Osteoblast (primary cell): ENCODE measurements around the gene PRKAG3. TPM values are rescaled to one million over a fixed set of nuclear protein-coding genes. Genes with fewer than 3 reads are reported as not detected.
A peak's percentile ranks its signal among the peaks of the same experiment; 100 is the strongest.

Experiments used
- DNase-seq: peaks from one replicate; pipeline ENCODE4 v3.0.0; 2011; ENCODE audit warnings: low spot score, mixed read lengths; ENCODE audit not compliant: insufficient read length; ENCODE audit errors: missing footprints
- H2AFZ ChIP-seq: 2 replicates; pipeline ENCODE4 v1.6.0; 2011; ENCODE audit warnings: mild to moderate bottlenecking, low read length
- H3K27ac ChIP-seq: 2 replicates; pipeline ENCODE4 v1.5.1; 2011; ENCODE audit warnings: mild to moderate bottlenecking, low read depth, low read length, moderate library complexity
- H3K27me3 ChIP-seq: 2 replicates; pipeline ENCODE4 v1.6.0; 2012; ENCODE audit warnings: mild to moderate bottlenecking, control low read depth, inconsistent platforms, low read length, moderate library complexity; ENCODE audit not compliant: insufficient read depth
- H3K36me3 ChIP-seq: 2 replicates; pipeline ENCODE4 v1.5.1; 2011; ENCODE audit warnings: mild to moderate bottlenecking, low read length, control low read depth, moderate library complexity; ENCODE audit not compliant: insufficient read depth
- H3K4me1 ChIP-seq: 2 replicates; pipeline ENCODE4 v1.5.1; 2011; ENCODE audit warnings: mild to moderate bottlenecking, low read length, control low read depth, moderate library complexity; ENCODE audit not compliant: insufficient read depth
- H3K4me2 ChIP-seq: 2 replicates; pipeline ENCODE4 v1.6.0; 2011; ENCODE audit warnings: mild to moderate bottlenecking, low read length; ENCODE audit not compliant: insufficient read depth
- H3K4me3 ChIP-seq: fragments of 200-600 bp; sonication (generic); 3 replicates; pipeline ENCODE4 v1.5.1; 2012; ENCODE audit warnings: mild to moderate bottlenecking, low read length, inconsistent platforms; ENCODE audit not compliant: insufficient read depth
- H3K79me2 ChIP-seq: 2 replicates; pipeline ENCODE4 v1.6.0; 2012; ENCODE audit warnings: mild to moderate bottlenecking, low read length, control low read depth, inconsistent platforms; ENCODE audit not compliant: insufficient read depth
- H3K9me3 ChIP-seq: 2 replicates; pipeline ENCODE4 v1.5.1; 2011; ENCODE audit warnings: low read depth, low read length, control low read depth
- H4K20me1 ChIP-seq: 2 replicates; pipeline ENCODE4 v1.6.0; 2012; ENCODE audit warnings: mild to moderate bottlenecking, low read length, control low read depth; ENCODE audit not compliant: insufficient read depth
- total RNA-seq: library from RNA; depleted of rRNA; stranded (reverse); fragments of >200 nt; gene quantifications from 2 replicates; pipeline ENCODE4 v1.2.3, GENCODE V29; 2012
- TF ChIP-seq, protein P1 (sequence below): IDR thresholded peaks from 2 replicates; pipeline ENCODE4 v1.5.1; 2011; ENCODE audit warnings: mild to moderate bottlenecking, low read depth, low read length, moderate library complexity; ENCODE audit errors: extremely low read depth

Gene PRKAG3
- total RNA-seq, 1 donor = under 0.01 TPM

DNA sequence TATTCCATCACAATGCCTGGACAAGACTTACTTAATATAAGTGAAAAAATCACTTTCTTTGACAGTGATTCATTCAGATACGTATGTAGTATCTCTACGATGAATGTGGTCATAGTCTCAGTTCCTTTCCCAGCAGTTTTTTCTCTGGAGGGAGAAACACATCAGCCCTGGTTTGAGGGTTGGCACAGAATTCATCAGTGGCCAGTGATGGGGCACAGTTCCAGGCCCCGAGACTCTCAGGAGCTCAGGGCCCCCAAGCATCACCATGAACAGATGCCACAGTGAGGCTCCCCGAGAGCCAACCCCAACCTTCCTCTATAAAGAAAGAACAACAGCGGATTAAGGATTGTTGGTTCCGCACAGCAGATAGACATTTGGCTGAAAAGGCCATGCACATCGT, 12.5 kb downstream of the PRKAG3 start:
- Histone ChIP-seq H3K9me3 (no peaks in the 10 kb centered on the region), H3K79me2 (no peaks in the 10 kb centered on the region), H2AFZ (no peak overlapping the region), H3K27me3 (peaks cover 8% of the 10 kb centered on the region), H3K4me1 (no peaks in the 10 kb centered on the region), H3K4me2 (no peak overlapping the region), H3K27ac (no peak overlapping the region), H3K4me3 (no peak overlapping the region), H4K20me1 (no peaks in the 10 kb centered on the region), H3K36me3 (no peaks in the 10 kb centered on the region)
- TF ChIP-seq, protein P1, sequence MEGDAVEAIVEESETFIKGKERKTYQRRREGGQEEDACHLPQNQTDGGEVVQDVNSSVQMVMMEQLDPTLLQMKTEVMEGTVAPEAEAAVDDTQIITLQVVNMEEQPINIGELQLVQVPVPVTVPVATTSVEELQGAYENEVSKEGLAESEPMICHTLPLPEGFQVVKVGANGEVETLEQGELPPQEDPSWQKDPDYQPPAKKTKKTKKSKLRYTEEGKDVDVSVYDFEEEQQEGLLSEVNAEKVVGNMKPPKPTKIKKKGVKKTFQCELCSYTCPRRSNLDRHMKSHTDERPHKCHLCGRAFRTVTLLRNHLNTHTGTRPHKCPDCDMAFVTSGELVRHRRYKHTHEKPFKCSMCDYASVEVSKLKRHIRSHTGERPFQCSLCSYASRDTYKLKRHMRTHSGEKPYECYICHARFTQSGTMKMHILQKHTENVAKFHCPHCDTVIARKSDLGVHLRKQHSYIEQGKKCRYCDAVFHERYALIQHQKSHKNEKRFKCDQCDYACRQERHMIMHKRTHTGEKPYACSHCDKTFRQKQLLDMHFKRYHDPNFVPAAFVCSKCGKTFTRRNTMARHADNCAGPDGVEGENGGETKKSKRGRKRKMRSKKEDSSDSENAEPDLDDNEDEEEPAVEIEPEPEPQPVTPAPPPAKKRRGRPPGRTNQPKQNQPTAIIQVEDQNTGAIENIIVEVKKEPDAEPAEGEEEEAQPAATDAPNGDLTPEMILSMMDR = no peak
- DNase-seq = peak; percentile 77

DNA sequence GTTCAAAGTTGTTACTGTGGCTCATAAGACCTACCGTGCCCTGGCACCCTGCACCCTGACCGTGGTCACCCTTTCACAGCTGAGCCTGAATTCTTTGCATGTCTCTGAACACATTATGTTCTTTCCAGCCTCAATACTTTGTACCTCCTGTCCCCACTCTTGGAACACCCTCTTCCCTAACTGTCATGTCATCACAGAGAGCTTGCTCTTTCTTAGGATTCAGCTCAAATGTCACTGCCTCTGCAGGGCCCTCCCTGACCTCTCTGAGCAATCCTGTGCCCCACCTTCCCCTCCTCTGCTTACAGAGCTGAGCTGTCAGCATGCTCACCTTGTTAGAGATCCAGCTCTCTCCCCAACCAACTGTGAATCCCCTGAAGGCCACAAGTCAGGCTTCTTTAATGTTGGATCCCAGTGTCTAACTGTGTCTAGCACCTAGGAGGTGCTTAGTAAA, 15.0 kb downstream of the PRKAG3 start:
- H3K79me2 ChIP-seq = no peaks in the 10 kb centered on the region
- no peak overlapping the region for H3K27ac ChIP-seq
- no peaks in the 10 kb centered on the region for H3K9me3 ChIP-seq
- no peak overlapping the region for H3K4me3 ChIP-seq
- H2AFZ ChIP-seq = no peak overlapping the region
- DNase-seq = peak; percentile 71
- TF ChIP-seq, protein P1 = no peak
- no peaks in the 10 kb centered on the region for H3K36me3 ChIP-seq
- H3K4me2 ChIP-seq = no peak overlapping the region
- no peaks in the 10 kb centered on the region for H4K20me1 ChIP-seq
- H3K4me1 ChIP-seq = no peaks in the 10 kb centered on the region
- peaks cover 3% of the 10 kb centered on the region for H3K27me3 ChIP-seq

- Histone ChIP-seq H2AFZ (no peak overlapping the region), H3K9me3 (no peaks in the 10 kb centered on the region), H3K27me3 (no peaks in the 10 kb centered on the region), H3K79me2 (no peaks in the 10 kb centered on the region), H3K4me2 (no peak overlapping the region), H3K4me3 (no peak overlapping the region), H3K4me1 (no peaks in the 10 kb centered on the region), H3K27ac (no peak overlapping the region), H3K36me3 (no peaks in the 10 kb centered on the region), H4K20me1 (peaks cover 3% of the 10 kb centered on the region)
- TF ChIP-seq, protein P1 = no peak
- DNase-seq = peak; percentile 35
These were observed 16.0 kb downstream of the PRKAG3 start for GRCh38 chr2:218815649-218816048.

GRCh38 chr2:218815244-218815637, 16.4 kb downstream of the PRKAG3 start:
- TF ChIP-seq, protein P1 = no peak

More at GRCh38 chr2:218815244-218815637, 16.4 kb downstream of the PRKAG3 start:
- H2AFZ ChIP-seq = no peak overlapping the region
- no peaks in the 10 kb centered on the region for H3K9me3 ChIP-seq
- H3K4me1 ChIP-seq = no peaks in the 10 kb centered on the region
- H3K79me2 ChIP-seq = no peaks in the 10 kb centered on the region
- no peak overlapping the region for H3K4me3 ChIP-seq
- no peaks in the 10 kb centered on the region for H3K27me3 ChIP-seq
- no peaks in the 10 kb centered on the region for H3K36me3 ChIP-seq
- peaks cover 3% of the 10 kb centered on the region for H4K20me1 ChIP-seq
- no peak for DNase-seq
- no peak overlapping the region for H3K4me2 ChIP-seq
- no peak overlapping the region for H3K27ac ChIP-seq
